ENCODE measurements around the gene UBA6.

UBA6 gene

GRCh38 chr4:67584496-67584895 is 116.5 kb downstream of the UBA6 start:
- DNase-seq (ENCODE audit: low read depth), result no peak
- TF ChIP-seq CTCF (IDR thresholded peaks at IDR 0.05; ENCODE audit: low read length, missing control alignments), result no peak
- no peak overlapping the region for H3K4me3 ChIP-seq (replicated peaks; ENCODE audit: low read depth, low read length)

- TF ChIP-seq CTCF (IDR thresholded peaks at IDR 0.05; ENCODE audit: low read length, missing control alignments), result no peak
- no peak for DNase-seq (ENCODE audit: low read depth)
- no peak overlapping the region for H3K4me3 ChIP-seq (replicated peaks; ENCODE audit: low read depth, low read length)
Observed at GRCh38 chr4:67581913-67582312, 119.0 kb downstream of the UBA6 start.

- no peak for TF ChIP-seq CTCF (IDR thresholded peaks at IDR 0.05; ENCODE audit: low read length, missing control alignments)
- no peak overlapping the region for H3K4me3 ChIP-seq (replicated peaks; ENCODE audit: low read depth, low read length)
- DNase-seq (ENCODE audit: low read depth), result no peak
Observed at GRCh38 chr4:67581208-67581857, 119.6 kb downstream of the UBA6 start.

- no peak for TF ChIP-seq CTCF (IDR thresholded peaks at IDR 0.05; ENCODE audit: low read length, missing control alignments)
- H3K4me3 ChIP-seq (replicated peaks; ENCODE audit: low read depth, low read length), result no peak overlapping the region
- DNase-seq (ENCODE audit: low read depth), result no peak
Observed at GRCh38 chr4:67580577-67580976, 120.4 kb downstream of the UBA6 start.

- H3K4me3 ChIP-seq (replicated peaks; ENCODE audit: low read depth, low read length), result no peak overlapping the region
- no peak for DNase-seq (ENCODE audit: low read depth)
- no peak for TF ChIP-seq CTCF (IDR thresholded peaks at IDR 0.05; ENCODE audit: low read length, missing control alignments)
Observed at GRCh38 chr4:67576538-67576937, 124.4 kb downstream of the UBA6 start.

- DNase-seq (ENCODE audit: low read depth), result no peak
- H3K4me3 ChIP-seq (replicated peaks; ENCODE audit: low read depth, low read length), result no peak overlapping the region
- no peak for TF ChIP-seq CTCF (IDR thresholded peaks at IDR 0.05; ENCODE audit: low read length, missing control alignments)
Observed at GRCh38 chr4:67576059-67576466, 124.9 kb downstream of the UBA6 start.
